HG03135 (cell line): ENCODE results near the gene DOCK9.

Experiments used
- ATAC-seq: cut with Tn5 transposase; IDR thresholded peaks from one replicate; pipeline ENCODE4 v1.9.1; 2021; ENCODE audit warnings: mild to moderate bottlenecking, moderate library complexity; ENCODE audit not compliant: unreplicated experiment

DOCK9 gene

DNA sequence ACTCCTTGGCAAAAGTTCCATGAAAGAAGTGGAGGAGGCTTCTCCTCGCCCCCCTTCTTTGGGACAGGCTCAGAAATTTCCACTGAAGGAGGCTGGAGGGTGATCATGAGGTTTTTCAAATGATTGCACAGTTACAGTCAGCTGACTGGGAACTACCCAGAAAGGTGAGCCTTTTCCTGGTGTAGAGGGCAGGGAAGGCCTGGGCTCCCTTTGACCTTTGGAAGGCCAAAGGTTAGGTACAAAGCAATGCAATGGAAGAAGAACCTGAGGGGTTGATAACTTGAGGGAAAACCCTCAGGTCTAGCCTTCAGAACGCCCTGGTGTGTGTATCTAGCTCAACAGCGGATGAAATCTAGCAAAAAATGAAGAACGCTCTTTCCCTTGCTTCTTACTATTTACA is 175.3 kb downstream of the DOCK9 start:
- ATAC-seq = no peak

DNA sequence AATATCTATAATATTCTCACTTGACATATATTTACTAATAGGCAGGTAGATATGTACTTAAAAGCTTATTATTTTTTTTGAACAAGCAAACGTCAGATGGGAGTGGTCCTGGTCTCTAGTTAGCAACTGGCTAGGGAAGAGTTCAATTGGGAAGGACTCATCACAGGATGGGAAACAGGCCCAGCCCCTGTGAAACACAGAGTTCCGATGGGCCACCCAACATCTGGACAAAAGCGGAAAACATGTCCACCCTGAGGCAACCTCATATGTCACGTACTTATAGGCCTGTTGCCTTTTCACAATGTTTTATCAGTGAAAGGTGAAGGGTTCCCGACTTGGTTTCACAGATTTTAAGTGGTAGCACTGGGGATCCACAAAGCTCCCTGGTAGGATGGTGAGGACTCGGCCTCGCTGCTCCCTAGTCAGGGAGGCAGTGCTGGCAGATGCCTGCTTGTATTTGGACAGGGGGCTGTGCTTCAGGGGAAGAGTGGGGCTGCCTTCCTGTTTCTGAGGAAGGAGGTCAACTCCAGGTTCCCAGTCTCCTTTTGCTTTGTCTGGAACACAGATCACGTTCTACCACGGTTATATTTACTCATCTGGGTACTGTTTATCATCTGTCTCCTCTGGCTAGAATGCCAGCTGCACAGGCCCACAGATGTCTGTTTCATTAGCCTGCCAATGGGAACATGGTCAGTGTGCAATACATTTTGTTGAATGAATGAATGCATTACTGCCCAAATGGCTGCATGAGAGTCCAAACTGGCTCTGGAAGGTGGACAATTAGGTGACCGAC is 176.0 kb downstream of the DOCK9 start:
- ATAC-seq = no peak

DNA sequence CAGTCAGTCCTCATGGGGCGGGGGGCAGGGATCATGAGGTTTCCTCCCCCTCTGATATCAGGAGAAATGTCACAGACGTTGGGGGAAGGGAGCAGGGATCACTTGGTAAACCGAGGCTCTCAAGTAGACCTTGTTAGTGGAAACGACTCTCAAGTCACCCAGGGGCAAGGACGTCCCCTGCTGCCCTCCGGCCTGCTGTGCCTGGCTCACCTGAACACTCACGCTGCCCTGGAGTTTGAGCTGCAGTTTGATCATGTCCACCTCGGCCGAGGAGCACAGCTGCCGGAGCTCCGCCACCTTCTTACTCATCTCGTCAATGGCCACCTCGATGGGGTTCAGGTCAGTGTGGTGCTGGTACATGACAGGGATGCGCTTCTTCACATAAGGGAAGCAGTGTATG is 177.8 kb downstream of the DOCK9 start:
- no peak for ATAC-seq

DNA sequence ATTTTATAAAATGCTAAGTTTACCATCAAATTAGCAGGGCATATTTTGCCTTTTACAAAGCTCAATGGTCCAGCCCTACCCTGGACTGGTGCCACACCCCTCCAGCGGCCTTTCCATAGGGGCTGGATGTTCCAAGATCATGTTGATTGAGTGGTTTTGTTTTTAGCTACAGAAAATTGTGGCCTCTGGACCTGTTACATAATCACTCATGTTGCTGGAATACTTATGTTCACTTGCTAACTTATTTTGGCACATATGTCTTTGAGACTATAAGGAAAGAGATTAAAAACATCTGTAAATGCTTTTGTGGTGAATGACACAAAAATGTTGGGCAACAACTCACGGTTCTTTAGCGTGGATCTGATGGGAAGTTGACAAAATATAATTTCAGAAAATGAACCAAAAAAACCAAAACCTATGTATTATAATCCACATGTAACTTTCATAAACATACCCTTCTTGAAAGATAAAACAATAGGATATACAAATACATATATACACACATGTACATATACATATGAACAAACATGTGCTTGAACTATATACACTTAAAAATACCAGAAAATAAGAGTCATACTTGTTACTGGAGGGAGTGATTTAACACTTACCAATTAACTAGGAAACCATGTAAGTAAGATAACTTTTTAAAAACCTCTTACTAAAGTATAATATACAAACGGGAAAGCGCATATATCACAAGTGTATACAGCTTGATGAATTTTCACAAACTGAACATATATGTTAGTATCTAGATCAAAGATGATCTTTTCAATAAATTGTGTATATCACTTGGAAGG is 178.8 kb downstream of the DOCK9 start:
- no peak for ATAC-seq

DNA sequence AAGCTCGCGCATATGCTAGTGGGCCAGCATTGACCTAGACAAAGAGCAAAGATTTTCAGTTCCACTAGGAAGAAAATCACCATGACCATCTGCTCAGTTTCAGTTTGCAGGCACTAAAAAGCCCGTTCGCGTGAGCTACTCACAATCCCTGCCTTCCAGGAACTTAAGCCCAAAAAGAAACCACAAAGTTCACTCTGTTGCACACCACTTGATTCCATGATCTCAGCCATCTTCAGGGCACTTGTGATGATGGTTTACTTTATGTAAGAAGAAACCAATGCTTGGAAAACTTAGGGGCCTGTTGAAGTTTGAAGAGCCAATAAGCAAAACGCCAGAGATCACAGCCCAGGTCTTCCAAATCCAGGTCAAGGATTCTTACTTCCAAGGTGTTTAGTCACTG is 180.4 kb downstream of the DOCK9 start:
- ATAC-seq = no peak

DNA sequence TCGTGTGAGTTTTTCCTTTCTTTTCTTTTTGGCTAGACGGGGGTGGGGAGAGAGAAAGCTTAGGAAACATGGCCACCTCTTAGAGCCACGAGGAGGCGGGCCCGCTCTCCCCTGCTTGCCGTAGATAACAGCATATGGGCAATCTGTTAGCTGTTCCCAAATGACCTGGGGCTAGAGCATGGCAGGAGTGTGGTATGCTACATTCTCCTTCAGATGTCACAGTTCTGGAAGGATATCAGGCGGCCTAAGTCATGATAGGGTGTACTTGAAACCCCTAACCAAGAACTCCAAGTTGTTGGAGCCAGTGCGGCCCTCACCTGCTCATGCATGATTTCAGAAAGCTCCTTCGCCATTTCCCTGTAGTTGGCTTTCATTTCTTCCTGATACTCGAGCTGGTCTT is 181.1 kb downstream of the DOCK9 start:
- no peak for ATAC-seq

DNA sequence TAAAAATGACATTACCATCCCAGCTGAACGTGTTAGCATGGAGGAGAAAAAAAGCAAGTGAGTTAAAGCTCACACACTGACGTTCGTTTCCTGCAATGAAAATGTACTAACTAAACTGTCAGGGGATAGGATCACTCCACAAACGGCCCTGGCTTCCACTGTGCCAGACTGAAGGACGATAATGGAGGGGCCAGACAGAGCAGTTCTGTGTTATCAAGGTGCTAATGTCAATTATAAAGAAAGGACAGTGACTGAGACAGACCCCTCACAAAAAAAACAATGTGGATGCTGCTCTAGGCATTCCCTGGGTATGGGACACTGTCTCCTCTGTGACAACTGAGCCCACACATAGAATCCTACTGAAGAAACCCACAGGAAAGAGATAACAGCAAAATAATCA is 181.7 kb downstream of the DOCK9 start:
- no peak for ATAC-seq

DNA sequence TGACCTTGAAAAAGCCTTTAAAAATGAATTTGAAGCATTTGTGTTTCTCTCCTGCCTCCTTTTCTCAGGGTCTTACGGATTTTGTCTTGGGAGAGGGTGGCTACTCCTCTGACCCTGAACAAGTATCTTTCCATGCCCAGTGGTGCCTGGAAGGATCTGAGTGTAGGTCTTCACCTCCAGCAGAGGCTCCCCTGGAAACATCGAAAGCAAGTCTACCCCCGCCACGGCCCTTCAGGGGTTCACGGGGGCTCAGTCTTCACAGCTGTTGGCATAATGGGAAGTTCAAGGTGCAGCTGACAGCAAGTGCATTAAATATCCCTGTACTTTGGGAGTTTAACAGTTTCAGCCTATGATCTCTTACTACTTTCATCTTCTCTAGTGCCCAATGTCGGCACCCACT is 182.6 kb downstream of the DOCK9 start:
- no peak for ATAC-seq

DNA sequence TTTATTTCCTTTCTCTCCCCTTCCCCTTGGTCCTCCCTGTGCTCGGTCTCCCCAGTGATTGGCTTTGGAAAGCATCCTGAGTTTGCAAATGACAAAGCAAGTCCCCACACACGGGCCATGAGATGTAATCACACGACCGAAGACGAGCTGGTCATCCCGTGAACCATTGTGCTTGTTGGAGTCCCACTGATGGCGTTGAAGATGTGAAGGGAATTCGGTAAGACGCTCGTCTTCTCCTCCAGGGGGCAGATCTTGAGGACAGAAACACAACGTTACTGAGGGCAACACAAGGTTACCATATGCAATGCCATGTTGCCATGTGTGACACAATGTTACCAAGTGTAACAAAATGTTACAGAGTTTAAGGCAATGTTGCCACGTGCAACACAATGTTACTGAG is 183.4 kb downstream of the DOCK9 start:
- no peak for ATAC-seq

DNA sequence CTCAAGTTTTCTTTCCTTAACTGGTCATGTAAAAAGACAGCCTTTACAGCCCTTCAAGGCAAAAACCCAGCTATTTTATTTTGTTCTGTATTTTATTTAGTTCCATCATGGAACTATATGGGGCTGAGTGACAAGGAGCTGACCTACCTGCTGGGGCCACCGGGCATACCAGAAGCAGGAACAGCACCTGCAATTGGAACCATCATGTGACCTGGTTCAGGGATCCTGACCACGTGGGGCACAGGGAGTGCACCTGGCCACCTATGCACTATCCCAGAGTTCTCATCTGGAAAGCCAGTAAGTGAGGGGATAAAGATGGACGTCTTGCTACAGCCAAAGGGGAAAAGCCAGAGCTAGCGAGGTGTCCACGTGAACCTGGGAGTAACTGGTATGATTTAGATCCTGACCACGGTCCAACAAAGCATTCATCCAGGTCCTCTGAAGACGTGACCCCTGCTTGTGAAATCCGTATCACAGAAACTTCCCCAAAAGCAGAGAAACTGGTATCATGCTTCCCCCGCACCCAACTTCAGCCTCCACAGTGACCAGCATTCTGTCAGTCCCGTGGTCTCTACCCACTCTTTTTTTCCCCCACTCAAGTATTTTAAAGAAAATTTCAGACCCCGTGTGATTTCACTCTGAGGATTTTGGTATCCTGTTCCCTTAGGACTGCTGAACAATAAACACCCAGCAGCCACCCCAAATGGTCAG is 184.9 kb downstream of the DOCK9 start:
- no peak for ATAC-seq

DNA sequence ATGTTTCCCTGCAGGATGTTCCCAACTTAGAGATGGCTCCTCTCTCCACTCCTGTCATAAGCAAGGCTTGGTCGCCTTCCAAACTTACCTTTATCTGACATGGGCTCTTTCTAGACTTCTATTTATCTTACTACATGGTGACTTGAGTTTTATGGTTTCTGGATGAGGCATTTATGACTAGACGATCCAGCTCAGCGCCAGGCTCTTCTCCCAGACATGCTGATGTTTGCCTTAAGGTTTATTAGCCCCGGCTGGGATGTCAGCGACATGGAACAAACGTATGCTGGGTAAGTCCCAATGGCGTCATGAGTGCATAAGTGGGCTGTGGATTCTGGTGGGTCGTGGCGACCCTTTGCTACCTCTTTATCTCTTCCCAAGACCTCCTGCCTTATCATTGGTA is 185.5 kb downstream of the DOCK9 start:
- no peak for ATAC-seq

DNA sequence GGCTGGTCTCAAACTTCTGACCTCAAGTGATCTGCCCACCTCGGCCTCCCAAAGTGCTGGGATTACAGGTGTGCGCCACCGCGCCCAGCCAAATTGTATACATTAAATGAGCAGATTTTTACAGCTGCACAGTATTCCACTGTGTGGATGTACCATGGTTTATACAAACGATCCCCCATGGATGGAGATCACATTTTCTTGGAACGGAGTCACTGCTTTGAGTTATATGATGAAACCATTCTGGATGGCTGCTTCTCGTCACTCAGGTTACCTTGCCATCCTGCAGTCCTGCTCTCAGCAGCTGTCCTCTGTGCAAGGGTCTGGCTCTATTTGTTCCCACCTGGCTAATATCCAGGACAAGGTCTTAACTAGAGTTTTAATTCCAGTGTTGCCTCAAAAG is 186.3 kb downstream of the DOCK9 start:
- no peak for ATAC-seq

DNA sequence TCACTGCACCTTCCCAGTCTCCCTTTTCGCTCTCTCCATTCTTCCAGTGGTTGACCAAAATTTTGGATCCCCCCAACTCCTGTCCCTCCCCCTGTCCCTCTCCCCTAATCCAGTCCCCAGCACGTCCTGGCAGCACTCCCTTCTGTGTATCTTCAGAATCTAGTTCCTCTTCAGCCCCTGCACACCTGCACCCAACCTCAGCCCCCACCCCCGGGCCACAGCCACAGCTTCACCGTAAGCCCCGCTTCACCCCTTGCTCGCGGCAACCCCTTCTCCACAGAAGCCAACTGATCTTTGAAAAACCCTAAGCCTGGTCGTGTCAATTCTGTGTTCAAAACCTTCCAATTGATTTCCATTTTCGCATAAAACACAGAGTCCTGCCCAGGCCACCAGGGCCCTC is 189.9 kb downstream of the DOCK9 start:
- no peak for ATAC-seq

DNA sequence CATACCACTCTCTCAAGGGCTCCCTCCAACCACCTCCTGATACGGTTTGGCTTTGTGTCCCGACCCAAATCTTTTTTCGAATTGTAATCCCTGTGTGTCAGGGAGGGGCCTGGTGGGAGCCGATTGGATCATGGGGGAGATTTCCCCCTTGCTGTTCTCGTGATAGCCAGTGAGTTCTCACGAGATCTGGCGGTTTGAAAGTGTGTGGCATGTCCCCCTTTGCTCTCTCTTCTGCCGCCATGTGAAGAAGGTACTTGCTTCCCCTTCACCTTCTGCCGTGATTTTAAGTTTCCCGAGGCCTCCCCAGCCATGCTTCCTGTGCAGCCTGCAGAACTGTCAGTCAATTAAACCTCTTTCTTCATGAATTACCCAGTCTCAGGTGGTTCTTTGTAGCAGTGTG is 190.7 kb downstream of the DOCK9 start:
- ATAC-seq = no peak

DNA sequence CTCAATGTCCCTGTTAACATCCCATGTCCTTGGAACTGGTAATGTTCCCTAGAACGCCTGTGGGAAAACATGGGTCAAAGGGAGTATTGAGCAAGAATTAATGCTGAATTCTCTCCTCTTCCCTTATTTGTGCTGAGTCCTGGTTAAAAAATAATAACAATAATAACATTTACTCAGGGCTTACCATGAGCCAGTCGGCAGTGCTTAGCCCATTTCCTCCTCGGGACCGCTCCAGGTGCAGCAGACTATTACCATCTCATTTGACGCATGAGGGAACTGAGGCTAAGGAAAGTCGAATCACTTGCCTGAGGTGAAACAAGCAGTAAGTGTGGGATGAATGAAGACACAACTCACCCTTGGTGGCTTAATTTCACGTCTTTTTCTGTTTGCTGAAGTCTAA is 191.8 kb downstream of the DOCK9 start:
- ATAC-seq = no peak

DNA sequence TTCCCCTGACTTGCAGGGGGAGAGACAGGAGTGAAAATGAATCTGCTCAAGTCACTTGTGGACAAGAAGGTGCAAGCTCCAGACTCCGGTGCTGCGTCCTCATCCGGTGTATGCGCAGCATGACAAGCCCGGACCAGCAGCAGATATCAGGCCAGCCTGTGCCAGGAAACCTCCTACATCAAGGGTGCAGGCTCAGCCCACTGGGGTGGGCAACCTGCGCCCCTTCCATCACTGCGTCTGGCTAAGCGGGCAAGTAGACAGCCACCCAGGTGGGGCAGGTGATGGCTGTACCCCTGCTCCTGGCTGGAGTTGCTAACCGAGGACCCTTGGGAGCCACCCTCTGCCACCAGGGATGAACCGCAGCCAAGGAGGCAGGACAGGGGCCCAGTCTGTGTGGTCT is 192.5 kb downstream of the DOCK9 start:
- ATAC-seq = no peak

DNA sequence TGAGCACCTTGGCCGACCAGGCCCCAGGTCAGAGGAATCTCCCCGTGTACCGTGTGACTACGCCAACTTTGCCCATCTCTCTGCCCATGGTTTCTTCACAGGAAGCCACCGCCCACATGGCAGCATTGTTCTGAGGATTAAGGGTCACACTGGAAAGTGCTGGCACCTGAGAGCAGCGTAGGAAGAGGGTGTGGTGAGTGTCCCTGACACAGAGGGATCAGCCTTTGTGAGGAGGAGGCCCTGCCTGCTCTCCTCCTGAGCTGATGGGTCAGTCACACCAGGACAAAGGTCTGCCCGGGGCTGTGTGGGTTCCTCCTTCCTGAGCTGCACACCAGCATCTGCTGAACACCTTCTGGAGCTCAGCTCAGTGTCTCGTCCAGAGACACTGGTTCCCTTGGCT is 193.2 kb downstream of the DOCK9 start:
- no peak for ATAC-seq

DNA sequence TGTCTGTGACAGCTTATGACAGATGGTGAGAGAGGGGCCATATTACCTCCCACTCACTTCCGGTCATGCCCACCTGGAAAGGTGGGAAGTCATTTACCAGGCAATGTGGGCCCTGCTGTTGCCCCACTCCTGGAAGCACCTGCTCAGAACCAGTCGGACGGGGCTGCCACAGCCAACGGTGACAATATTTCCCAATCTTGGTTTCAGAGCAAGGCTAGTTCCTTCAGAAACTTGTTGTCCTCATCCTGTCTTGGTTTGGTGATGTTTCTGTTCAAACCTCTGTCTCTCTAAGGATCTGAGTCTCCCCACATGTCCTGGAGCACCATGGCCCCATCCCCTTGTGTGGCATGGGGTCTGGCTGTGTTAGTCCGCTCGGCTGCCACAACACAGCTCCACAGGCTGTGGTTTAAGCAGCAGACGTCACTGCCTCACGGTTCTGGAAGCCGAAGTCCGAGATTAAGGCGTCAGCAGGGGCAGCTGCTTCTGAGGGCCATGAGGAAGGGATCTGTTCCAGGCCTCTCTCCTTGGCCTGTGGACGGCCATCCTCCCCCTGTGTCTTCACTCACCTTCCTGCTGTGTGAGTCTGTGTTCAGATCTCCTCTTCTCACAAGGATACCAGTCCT is 193.9 kb downstream of the DOCK9 start:
- no peak for ATAC-seq

DNA sequence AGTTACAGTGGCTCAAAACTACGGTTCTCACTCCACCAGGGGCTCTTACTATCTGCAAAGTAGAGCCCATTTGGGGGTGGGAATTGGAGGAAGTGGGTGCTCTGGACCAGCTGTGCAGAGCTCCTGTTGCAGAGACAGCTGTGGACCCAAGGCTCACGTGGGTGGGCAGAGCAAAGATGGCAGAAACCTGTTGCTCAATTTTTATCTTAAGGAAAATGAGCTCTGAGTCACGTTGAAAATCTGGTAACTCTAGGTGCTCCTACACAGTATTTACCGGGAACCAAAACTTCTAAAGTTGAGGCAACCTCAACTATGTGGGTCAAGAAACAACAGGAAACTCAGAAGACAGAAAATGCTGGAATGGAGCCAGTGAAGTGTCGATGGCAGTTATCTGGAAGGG is 195.2 kb downstream of the DOCK9 start:
- no peak for ATAC-seq

DNA sequence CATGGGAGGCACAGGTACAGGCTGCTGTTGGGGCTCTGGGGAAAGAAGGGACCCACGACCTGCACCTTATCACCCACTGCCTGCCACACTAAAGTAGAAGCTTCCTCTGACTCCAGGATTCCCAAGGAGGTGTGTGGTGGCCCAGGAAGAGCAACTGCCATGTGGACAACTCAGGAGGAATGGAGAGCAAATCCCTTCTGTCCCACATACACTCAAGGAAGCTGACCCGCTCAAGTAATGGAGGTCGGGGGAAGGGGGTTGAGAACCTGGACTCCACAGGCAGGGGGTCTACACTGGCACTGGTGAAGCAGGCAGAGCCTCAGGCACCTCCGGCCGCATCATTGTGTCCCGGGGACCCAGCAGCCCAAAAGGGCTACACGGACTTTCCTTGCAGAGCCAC is 196.0 kb downstream of the DOCK9 start:
- no peak for ATAC-seq

DNA sequence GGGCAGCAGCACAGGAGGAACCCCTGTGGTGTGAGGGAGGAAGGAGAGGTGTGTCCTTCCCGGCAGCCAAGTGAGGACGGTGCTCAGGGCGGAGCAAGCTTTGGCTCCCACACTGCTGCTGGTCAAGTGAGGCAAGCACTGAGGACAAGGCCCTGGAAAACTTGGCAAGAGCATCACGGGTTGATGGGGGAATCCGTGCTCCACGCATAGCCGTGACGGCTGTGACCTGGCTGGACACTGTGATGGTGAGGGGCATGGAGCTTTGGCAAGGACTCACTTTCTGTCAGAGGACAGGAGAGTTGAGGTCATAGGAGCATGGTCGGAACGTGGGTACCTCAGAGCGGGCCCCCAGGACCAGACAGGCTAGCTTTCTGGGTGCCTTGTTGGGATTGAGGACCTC is 196.4 kb downstream of the DOCK9 start:
- ATAC-seq = no peak
